Choroid plexus epithelial cell (primary cell): ENCODE results near the gene TRAF7.
A peak's percentile ranks its signal among the peaks of the same experiment; 100 is the strongest.

Experiments used
- DNase-seq: peaks from one replicate; pipeline ENCODE4 v3.0.0-alpha.2; 2010; ENCODE audit warnings: low read depth
- H3K4me3 ChIP-seq: 2 replicates; pipeline ENCODE4 v1.5.1; 2011; ENCODE audit warnings: low read depth, mild to moderate bottlenecking, control low read depth, low read length, moderate library complexity
- CTCF ChIP-seq: conservative IDR thresholded peaks from 2 replicates; pipeline ENCODE4 v1.5.1; 2011; ENCODE audit warnings: low read depth, mild to moderate bottlenecking, control low read depth, inconsistent platforms, low read length, moderate library complexity

The TRAF7 gene

GRCh38 chr16:2177561-2177960, 22.0 kb downstream of the TRAF7 start:
- no peak for DNase-seq
- TF ChIP-seq CTCF: no peak
- no peak overlapping the region for H3K4me3 ChIP-seq

GRCh38 chr16:2178321-2179106, 22.9 kb downstream of the TRAF7 start:
- H3K4me3 ChIP-seq: no peak overlapping the region
- TF ChIP-seq CTCF: no peak
- DNase-seq: peak; percentile 62

DNA sequence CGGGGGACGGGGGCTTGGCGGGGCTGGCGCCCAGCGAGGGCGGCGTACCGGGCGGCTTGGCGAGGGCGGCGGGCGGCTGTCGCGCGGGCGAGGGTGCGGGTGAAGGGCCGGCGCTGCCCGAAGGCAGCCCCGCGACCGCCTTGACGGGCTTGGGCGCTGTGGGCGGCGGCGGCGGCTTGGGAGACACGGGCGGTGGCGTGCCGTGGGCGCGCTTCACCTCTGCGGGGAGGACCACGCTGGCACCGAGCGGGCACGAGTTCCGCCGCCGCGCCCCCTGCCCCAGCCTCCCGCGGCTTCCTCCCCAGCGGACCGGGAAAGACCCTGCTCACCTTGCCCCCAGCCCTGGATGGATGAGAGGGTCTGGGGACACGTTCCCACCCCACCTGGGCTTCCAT, 23.5 kb downstream of the TRAF7 start:
- H3K4me3 ChIP-seq: no peak overlapping the region
- no peak for TF ChIP-seq CTCF
- no peak for DNase-seq

DNA sequence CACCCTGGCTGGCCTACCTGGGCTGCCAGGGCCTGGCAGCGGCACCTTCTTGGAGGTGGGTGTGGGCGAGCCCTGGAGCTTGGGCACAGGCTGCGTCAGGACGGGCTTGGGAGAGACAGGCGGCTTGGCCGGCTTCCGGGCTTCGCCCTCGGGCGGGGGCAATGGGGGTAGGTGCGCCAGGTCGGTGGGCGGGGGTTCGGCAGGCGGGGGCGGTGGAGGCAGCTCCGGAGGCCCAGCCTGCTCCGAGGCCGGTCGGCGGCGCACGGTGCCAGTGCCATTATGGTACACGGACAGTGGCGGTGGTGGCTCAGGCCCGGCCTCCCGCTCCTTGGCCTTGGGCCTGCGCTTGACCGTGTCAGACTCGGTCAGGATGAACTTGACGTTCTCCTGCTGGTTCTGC, 24.0 kb downstream of the TRAF7 start:
- DNase-seq: no peak
- H3K4me3 ChIP-seq: no peak overlapping the region
- no peak for TF ChIP-seq CTCF

DNA sequence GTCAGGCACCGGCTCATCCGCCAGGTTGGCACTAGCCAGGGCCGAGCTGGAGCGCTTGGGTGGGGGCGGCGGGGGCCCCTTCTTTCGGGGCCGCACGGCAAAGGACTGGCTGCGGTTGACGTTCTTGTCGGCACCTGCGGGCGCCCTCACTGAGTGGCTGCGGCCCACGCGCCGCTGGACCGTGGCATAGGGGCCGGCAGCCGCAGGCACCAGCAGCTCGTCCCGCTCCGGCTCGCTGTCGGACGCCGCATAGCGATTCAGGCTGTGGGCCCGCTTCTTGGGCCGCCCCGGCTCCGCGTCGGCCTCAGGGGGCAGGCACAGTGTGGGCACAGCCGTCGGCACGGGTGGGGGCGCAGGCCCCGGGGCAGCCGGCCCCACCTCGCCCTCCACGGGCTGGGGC, 24.9 kb downstream of the TRAF7 start:
- no peak for DNase-seq
- no peak for TF ChIP-seq CTCF
- H3K4me3 ChIP-seq: no peak overlapping the region

GRCh38 chr16:2180962-2181923, 25.7 kb downstream of the TRAF7 start:
- no peak for DNase-seq
- H3K4me3 ChIP-seq: no peak overlapping the region
- no peak for TF ChIP-seq CTCF

- no peak overlapping the region for H3K4me3 ChIP-seq
- DNase-seq: no peak
- no peak for TF ChIP-seq CTCF
Observed at GRCh38 chr16:2181952-2182351, 26.4 kb downstream of the TRAF7 start.
